Subcutaneous adipose tissue (tissue), 4 donors: ENCODE measurements around the gene CNOT10. TPM values are rescaled to one million over a fixed set of nuclear protein-coding genes. Genes with fewer than 3 reads are reported as not detected.

ENCODE experiments used
- total RNA-seq, 4 donors: library from RNA; depleted of rRNA; stranded (reverse); fragments of >200 nt; gene quantifications; one replicate each; pipeline ENCODE4 v1.1.0, GENCODE V29; 2016
- TF ChIP-seq, protein P1 (sequence below): fragments of 450-650 bp; IDR thresholded peaks from one replicate; pipeline ENCODE4 v1.5.1; 2016; ENCODE audit warnings: low read depth, mild to moderate bottlenecking, control low read depth, antibody characterized with exemption, moderate library complexity

CNOT10 gene
- total RNA-seq, 4 donors from 2014 or later = 16.3 to 22.6 (median 19.3) TPM

DNA sequence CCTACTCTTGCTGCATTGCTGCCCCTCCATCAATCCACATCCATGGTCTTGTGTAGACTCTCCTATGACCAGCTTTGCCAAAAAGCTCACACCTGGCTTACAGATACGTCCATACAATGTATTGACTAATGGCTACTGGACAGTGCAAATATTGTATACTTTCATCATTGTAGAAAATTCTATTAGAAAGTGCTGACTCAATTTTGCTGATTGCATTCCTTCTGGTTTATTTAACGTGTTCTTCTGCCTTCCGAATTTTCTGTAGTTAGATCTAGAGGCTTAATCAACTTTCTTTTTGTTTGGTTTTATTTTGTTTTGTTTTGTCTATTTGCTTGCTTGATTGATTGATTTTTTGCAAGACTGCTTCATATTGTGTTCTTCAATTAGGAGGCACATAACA lies 29.8 kb upstream of the CNOT10 start:
- TF ChIP-seq, protein P1, sequence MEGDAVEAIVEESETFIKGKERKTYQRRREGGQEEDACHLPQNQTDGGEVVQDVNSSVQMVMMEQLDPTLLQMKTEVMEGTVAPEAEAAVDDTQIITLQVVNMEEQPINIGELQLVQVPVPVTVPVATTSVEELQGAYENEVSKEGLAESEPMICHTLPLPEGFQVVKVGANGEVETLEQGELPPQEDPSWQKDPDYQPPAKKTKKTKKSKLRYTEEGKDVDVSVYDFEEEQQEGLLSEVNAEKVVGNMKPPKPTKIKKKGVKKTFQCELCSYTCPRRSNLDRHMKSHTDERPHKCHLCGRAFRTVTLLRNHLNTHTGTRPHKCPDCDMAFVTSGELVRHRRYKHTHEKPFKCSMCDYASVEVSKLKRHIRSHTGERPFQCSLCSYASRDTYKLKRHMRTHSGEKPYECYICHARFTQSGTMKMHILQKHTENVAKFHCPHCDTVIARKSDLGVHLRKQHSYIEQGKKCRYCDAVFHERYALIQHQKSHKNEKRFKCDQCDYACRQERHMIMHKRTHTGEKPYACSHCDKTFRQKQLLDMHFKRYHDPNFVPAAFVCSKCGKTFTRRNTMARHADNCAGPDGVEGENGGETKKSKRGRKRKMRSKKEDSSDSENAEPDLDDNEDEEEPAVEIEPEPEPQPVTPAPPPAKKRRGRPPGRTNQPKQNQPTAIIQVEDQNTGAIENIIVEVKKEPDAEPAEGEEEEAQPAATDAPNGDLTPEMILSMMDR = no peak

DNA sequence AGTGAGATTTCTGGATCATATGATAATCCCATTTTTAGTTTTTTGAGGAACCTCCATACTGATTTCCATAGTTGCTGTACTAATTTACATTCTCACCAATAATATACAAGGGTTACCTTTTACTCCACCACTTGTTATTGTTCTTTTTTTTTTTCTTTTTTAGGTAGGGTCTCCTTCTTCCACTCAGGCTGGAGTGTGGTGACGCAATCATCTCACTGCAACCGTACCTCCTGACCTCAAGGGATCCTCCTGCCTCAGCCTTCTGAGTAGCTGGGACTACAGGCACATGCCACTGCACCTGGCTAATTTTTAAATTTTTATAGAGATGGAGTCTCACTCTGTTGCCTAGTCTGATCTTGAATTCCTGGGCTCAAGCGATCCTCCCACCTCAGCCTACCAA lies 24.4 kb upstream of the CNOT10 start:
- TF ChIP-seq, protein P1 = no peak

DNA sequence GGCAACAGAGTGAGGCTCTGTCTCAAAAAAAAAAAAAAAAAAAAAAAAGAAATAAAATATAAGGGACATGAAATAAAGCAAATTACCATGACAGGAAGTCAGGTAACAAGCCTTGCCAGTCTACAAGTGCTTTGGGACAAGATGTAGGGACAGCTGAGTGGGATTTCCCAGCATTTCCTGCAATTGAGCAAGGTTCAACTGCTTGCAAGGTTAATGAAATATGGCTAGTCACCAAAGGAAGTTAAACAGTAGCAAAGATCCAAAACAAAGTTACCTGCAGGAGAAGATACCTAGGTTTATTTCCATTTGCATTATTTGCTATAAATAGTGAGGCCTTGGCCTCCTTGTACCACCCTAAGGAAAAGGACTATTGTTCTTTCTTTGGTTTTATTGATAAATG lies 22.3 kb upstream of the CNOT10 start:
- TF ChIP-seq, protein P1 = no peak

DNA sequence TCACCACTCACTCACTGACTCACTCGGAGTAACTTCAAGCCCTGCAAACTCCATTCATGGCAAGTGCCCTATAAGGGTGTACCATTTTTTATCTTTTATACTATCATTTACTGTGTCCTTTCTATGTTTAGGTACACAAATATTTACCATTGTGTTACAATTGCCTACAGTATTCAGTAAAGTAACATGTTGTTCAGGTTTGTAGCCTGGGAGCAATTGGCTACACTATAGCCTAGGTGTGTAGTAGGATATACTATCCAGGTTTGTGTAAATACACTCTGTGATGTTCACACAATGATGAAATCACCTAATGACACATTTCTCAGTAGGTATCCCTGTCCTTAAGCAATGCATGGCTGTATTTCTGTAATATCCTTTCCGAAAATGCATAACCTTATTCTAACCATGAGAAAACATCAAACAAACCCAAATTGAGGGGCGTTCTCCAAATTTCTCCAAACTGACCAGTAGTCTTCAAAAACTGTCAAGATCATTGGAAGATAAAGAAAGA lies 17.9 kb upstream of the CNOT10 start:
- TF ChIP-seq, protein P1 = no peak

DNA sequence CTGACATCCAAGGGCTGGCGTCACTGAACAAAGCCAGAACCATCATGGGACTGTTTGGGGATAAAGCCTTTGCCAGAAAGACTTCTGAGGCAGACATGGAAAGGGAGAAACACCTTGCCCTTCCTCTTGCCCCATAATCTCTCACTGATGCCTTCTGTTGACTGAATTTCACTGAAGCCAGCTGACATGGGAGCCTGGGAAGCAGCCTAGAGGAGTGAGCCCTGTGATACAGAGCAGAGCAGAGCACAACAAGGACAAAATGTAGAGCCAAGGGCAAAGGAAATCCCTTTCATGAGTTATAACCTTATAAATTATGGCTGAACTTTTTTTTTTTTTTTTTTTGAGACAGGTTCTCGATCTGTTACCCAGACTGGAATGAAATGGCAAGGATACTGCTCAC lies 9.8 kb upstream of the CNOT10 start:
- TF ChIP-seq, protein P1 = no peak

DNA sequence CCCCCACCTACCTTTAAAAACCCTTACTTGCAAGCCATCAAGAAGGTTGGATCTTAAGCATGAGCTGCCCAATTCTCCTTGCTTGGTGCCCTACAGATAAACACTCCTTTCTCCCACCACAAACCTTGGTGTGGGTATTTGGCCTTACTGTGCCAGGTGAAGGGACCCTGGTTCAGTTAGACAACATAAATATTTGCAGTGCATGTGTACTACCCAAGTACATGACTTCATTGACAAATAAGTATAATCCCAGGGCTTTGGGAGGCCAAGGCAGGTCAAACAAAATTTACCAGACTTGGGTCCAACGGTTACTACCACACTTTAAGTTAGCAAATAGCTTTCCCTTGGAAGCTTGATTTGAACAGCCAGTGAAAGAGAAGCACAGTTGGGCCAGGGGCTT lies 9.3 kb upstream of the CNOT10 start:
- TF ChIP-seq, protein P1 = no peak

DNA sequence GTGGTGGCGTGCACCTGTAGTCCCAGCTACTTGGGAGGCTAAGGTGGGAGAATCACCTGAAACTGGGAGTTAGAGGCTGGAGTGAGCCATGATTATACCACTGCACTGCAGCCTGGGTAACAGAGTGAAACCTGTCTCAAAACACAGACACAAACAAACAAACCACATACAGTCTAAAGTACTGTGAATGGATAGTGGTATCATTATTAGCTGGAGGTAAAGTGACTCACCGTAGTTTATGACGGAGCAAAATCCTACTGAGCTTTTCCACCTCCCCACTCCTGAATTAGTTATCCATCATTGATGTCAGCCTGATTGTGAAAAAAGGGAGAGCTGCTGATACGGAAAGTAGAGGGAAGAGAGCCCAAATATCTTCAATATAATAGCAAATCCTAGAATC lies 3.2 kb upstream of the CNOT10 start:
- TF ChIP-seq, protein P1 = no peak
